ENCODE data around the gene PDE8B. TPM values are rescaled to one million over a fixed set of nuclear protein-coding genes. Genes with fewer than 3 reads are reported as not detected.
"Not testable (repeated sequence)": the region's sequence is repeated elsewhere in the genome, so short reads cannot be mapped to it uniquely, and the experiment has no call there.

The PDE8B gene
- total and polyA plus RNA-seq, 2 donors: 0.38 to 1.5 TPM

GRCh38 chr5:77463905-77464304 is 253.4 kb downstream of the PDE8B start:
- DNase-seq (ENCODE audit: low read depth in 6 of 9, low spot score in 9 of 9): no peak

GRCh38 chr5:77468875-77469274 is 258.4 kb downstream of the PDE8B start:
- 96% methylated on average over 3 of the region's 3 CpGs for WGBS
- H3K36me3 ChIP-seq (ENCODE audit: control insufficient read depth in 2 of 2, insufficient read depth in 2 of 2, low read length in 1 of 2); H3K4me1 ChIP-seq (ENCODE audit: control insufficient read depth in 2 of 2, insufficient read depth in 2 of 2, low read length in 2 of 2): not testable (repeated sequence)

More at GRCh38 chr5:77463905-77464304, 253.4 kb downstream of the PDE8B start:
- Histone ChIP-seq H3K4me1 (ENCODE audit: control insufficient read depth in 2 of 2, insufficient read depth in 2 of 2, low read length in 2 of 2) (no peaks in the 10 kb centered on the region), H3K9me3 (ENCODE audit: control insufficient read depth in 2 of 2, insufficient read depth in 1 of 2, low read length in 1 of 2) (no peaks in the 10 kb centered on the region), H3K27me3 (ENCODE audit: control insufficient read depth in 2 of 2, insufficient read depth in 1 of 2, low read length in 1 of 2) (no peaks in the 10 kb centered on the region), H3K4me3 (ENCODE audit: low read length in 2 of 2) (no peak overlapping the region), H3K36me3 (ENCODE audit: control insufficient read depth in 2 of 2, insufficient read depth in 2 of 2, low read length in 1 of 2) (no peaks in the 10 kb centered on the region), H3K27ac (ENCODE audit: low read depth in 1 of 2, low read length in 1 of 2) (no peak overlapping the region)
- whole genome bisulfite sequencing: 99% methylated on average over 1 of the region's 1 CpG

GRCh38 chr5:77475041-77475440 is 264.6 kb downstream of the PDE8B start:
- not testable (repeated sequence) for H3K27me3 ChIP-seq (ENCODE audit: control insufficient read depth in 2 of 2, insufficient read depth in 1 of 2, low read length in 1 of 2); H3K36me3 ChIP-seq (ENCODE audit: control insufficient read depth in 2 of 2, insufficient read depth in 2 of 2, low read length in 1 of 2); H3K4me3 ChIP-seq (ENCODE audit: low read length in 2 of 2); DNase-seq (ENCODE audit: low read depth in 6 of 9, low spot score in 9 of 9); H3K27ac ChIP-seq (ENCODE audit: low read depth in 1 of 2, low read length in 1 of 2); H3K4me1 ChIP-seq (ENCODE audit: control insufficient read depth in 2 of 2, insufficient read depth in 2 of 2, low read length in 2 of 2); H3K9me3 ChIP-seq (ENCODE audit: control insufficient read depth in 2 of 2, insufficient read depth in 1 of 2, low read length in 1 of 2)
- 96% methylated on average over 11 of the region's 11 CpGs for WGBS

More at GRCh38 chr5:77468875-77469274, 258.4 kb downstream of the PDE8B start:
- H3K9me3 ChIP-seq (ENCODE audit: control insufficient read depth in 2 of 2, insufficient read depth in 1 of 2, low read length in 1 of 2); H3K27me3 ChIP-seq (ENCODE audit: control insufficient read depth in 2 of 2, insufficient read depth in 1 of 2, low read length in 1 of 2); H3K4me3 ChIP-seq (ENCODE audit: low read length in 2 of 2); DNase-seq (ENCODE audit: low read depth in 6 of 9, low spot score in 9 of 9); H3K27ac ChIP-seq (ENCODE audit: low read depth in 1 of 2, low read length in 1 of 2): not testable (repeated sequence)

Other genes starting within 250 kb of the PDE8B start
- gene AGGF1, start 180.3 kb upstream of the PDE8B start, total RNA-seq: 24.8 TPM
- gene AGGF1, start 180.3 kb upstream of the PDE8B start, polyA plus RNA-seq: 15.3 TPM
- 1.1 TPM for gene ZBED3, start 123.4 kb upstream of the PDE8B start, total RNA-seq
- 4.6 TPM for gene ZBED3, start 123.4 kb upstream of the PDE8B start, polyA plus RNA-seq